Neural progenitor cell (in vitro differentiated cells): Measurements from ENCODE around the gene CDSN. TPM values are rescaled to one million over a fixed set of nuclear protein-coding genes. Genes with fewer than 3 reads are reported as not detected.

Experiments used
- DNase-seq: peaks from one replicate; pipeline ENCODE4 v3.0.0-alpha.2; 2016; ENCODE audit warnings: low spot score
- H2AFZ ChIP-seq: fragments of 200-600 bp; sonication (generic); replicated peaks from 2 replicates; pipeline ENCODE4 v1.6.1; 2016; ENCODE audit warnings: antibody characterized with exemption
- H3F3A ChIP-seq: fragments of 200-600 bp; sonication (generic); 2 replicates; pipeline ENCODE4 v1.6.1; 2016; ENCODE audit warnings: antibody characterized with exemption, low read depth
- H3K27ac ChIP-seq: fragments of 200-600 bp; sonication (generic); 2 replicates; pipeline ENCODE4 v1.5.1; 2016; ENCODE audit warnings: mild to moderate bottlenecking
- H3K27me3 ChIP-seq: fragments of 200-600 bp; sonication (generic); 2 replicates; pipeline ENCODE4 v1.6.1; 2016; ENCODE audit warnings: mild to moderate bottlenecking, moderate library complexity
- H3K36me3 ChIP-seq: fragments of 200-600 bp; sonication (generic); 2 replicates; pipeline ENCODE4 v1.5.1; 2016
- H3K4me1 ChIP-seq: fragments of 200-600 bp; sonication (generic); 2 replicates; pipeline ENCODE4 v1.6.1; 2016; ENCODE audit warnings: mixed run types
- H3K4me2 ChIP-seq: fragments of 200-600 bp; sonication (generic); 2 replicates; pipeline ENCODE4 v1.6.1; 2016
- H3K4me3 ChIP-seq: fragments of 200-600 bp; sonication (generic); 2 replicates; pipeline ENCODE4 v1.5.1; 2016
- H3K79me2 ChIP-seq: fragments of 200-600 bp; sonication (generic); 2 replicates; pipeline ENCODE4 v1.6.1; 2016; ENCODE audit warnings: low read depth
- H3K9ac ChIP-seq: fragments of 200-600 bp; sonication (generic); 2 replicates; pipeline ENCODE4 v1.6.1; 2016
- H3K9me3 ChIP-seq: fragments of 200-600 bp; sonication (generic); 2 replicates; pipeline ENCODE4 v1.5.1; 2016; ENCODE audit warnings: low read depth
- H4K20me1 ChIP-seq: fragments of 200-600 bp; sonication (generic); 2 replicates; pipeline ENCODE4 v1.6.1; 2016; ENCODE audit warnings: low read depth
- H3K27ac Mint-ChIP-seq: 3 replicates; pipeline ENCODE4 v1.8.0; 2021; ENCODE audit warnings: mixed read lengths
- H3K27me3 Mint-ChIP-seq: 2 replicates; pipeline ENCODE4 v1.8.0; 2022; ENCODE audit warnings: low read depth, mild to moderate bottlenecking, inconsistent platforms, moderate library complexity, mixed read lengths; ENCODE audit not compliant: insufficient read depth
- H3K36me3 Mint-ChIP-seq: 3 replicates; pipeline ENCODE4 v1.8.0; 2021; ENCODE audit warnings: mixed read lengths
- H3K4me1 Mint-ChIP-seq: 3 replicates; pipeline ENCODE4 v1.8.0; 2021; ENCODE audit warnings: mixed read lengths
- H3K4me3 Mint-ChIP-seq: 3 replicates; pipeline ENCODE4 v1.8.0; 2021; ENCODE audit warnings: mild to moderate bottlenecking, moderate library complexity, mixed read lengths
- H3K9me3 Mint-ChIP-seq: 3 replicates; pipeline ENCODE4 v1.8.0; 2020; ENCODE audit warnings: mixed read lengths
- CTCF ChIP-seq: fragments of 200-600 bp; sonication (generic); IDR thresholded peaks from 2 replicates; pipeline ENCODE4 v1.5.1; 2017; ENCODE audit warnings: antibody characterized with exemption, mild to moderate bottlenecking
- EZH2 ChIP-seq: fragments of 200-600 bp; sonication (generic); IDR thresholded peaks from 2 replicates; pipeline ENCODE4 v1.6.1; 2017; ENCODE audit warnings: antibody characterized with exemption, mild to moderate bottlenecking, moderate library complexity
- EZH2phosphoT487 ChIP-seq: fragments of 200-600 bp; sonication (generic); IDR thresholded peaks from 2 replicates; pipeline ENCODE4 v1.6.1; 2017; ENCODE audit warnings: antibody characterized with exemption
- total RNA-seq: library from RNA; depleted of rRNA; stranded (reverse); fragments of >200 nt; gene quantifications from 2 replicates; pipeline ENCODE4 v1.2.3, GENCODE V29; 2015; ENCODE audit warnings: low replicate concordance

CDSN gene
- total RNA-seq, 1 donor from 2014 or later: not detected

- no peaks in the 10 kb centered on the region for H3K27me3 ChIP-seq
- H2AFZ ChIP-seq: no peak overlapping the region
- no peaks in the 10 kb centered on the region for H3K9me3 ChIP-seq
- DNase-seq: no peak
- Mint-ChIP-seq H3K4me1 (peaks cover 8% of the 10 kb centered on the region), H3K27me3 (peaks cover 7% of the 10 kb centered on the region), H3K4me3 (no peak overlapping the region), H3K27ac (no peak overlapping the region), H3K36me3 (no peaks in the 10 kb centered on the region), H3K9me3 (no peaks in the 10 kb centered on the region)
- no peak overlapping the region for H3K4me2 ChIP-seq
- no peaks in the 10 kb centered on the region for H3K79me2 ChIP-seq
- no peak for TF ChIP-seq CTCF
- H4K20me1 ChIP-seq: no peaks in the 10 kb centered on the region
- H3K4me1 ChIP-seq: no peaks in the 10 kb centered on the region
- H3K36me3 ChIP-seq: no peaks in the 10 kb centered on the region
- H3K4me3 ChIP-seq: no peak overlapping the region
- no peak overlapping the region for H3K27ac ChIP-seq
- H3F3A ChIP-seq: no peaks in the 10 kb centered on the region
- H3K9ac ChIP-seq: no peak overlapping the region
Measured at GRCh38 chr6:31132806-31133205, 12.6 kb upstream of the CDSN start.

- H2AFZ ChIP-seq: no peak overlapping the region
- TF ChIP-seq EZH2phosphoT487 (no peak), EZH2 (no peak), CTCF (no peak)
- H3K27ac ChIP-seq: no peak overlapping the region
- H3K9me3 ChIP-seq: no peaks in the 10 kb centered on the region
- Mint-ChIP-seq H3K27ac (no peak overlapping the region), H3K9me3 (no peaks in the 10 kb centered on the region), H3K4me1 (peaks cover 8% of the 10 kb centered on the region), H3K27me3 (peaks cover 4% of the 10 kb centered on the region), H3K4me3 (no peak overlapping the region), H3K36me3 (no peaks in the 10 kb centered on the region)
- H3K79me2 ChIP-seq: no peaks in the 10 kb centered on the region
- no peak overlapping the region for H3K4me3 ChIP-seq
- H3K4me2 ChIP-seq: no peak overlapping the region
- H4K20me1 ChIP-seq: no peaks in the 10 kb centered on the region
- no peak for DNase-seq
- no peaks in the 10 kb centered on the region for H3K27me3 ChIP-seq
- H3F3A ChIP-seq: no peaks in the 10 kb centered on the region
- H3K9ac ChIP-seq: no peak overlapping the region
- no peaks in the 10 kb centered on the region for H3K36me3 ChIP-seq
- peaks cover 4% of the 10 kb centered on the region for H3K4me1 ChIP-seq
Measured at GRCh38 chr6:31131595-31131994, 11.3 kb upstream of the CDSN start.

- Mint-ChIP-seq H3K4me1 (peaks cover 8% of the 10 kb centered on the region), H3K27me3 (peaks cover 4% of the 10 kb centered on the region), H3K9me3 (no peaks in the 10 kb centered on the region), H3K27ac (no peak overlapping the region), H3K36me3 (no peaks in the 10 kb centered on the region), H3K4me3 (no peak overlapping the region)
- H3K27me3 ChIP-seq: no peaks in the 10 kb centered on the region
- TF ChIP-seq EZH2phosphoT487 (no peak), EZH2 (no peak), CTCF (no peak)
- no peak overlapping the region for H3K4me3 ChIP-seq
- no peaks in the 10 kb centered on the region for H3K79me2 ChIP-seq
- H3K36me3 ChIP-seq: no peaks in the 10 kb centered on the region
- no peak overlapping the region for H3K9ac ChIP-seq
- DNase-seq: no peak
- H2AFZ ChIP-seq: no peak overlapping the region
- no peaks in the 10 kb centered on the region for H4K20me1 ChIP-seq
- H3K4me1 ChIP-seq: peaks cover 6% of the 10 kb centered on the region
- H3F3A ChIP-seq: no peaks in the 10 kb centered on the region
- H3K27ac ChIP-seq: no peak overlapping the region
- no peaks in the 10 kb centered on the region for H3K9me3 ChIP-seq
- H3K4me2 ChIP-seq: no peak overlapping the region
Measured at GRCh38 chr6:31130751-31131150, 10.5 kb upstream of the CDSN start.

- H4K20me1 ChIP-seq: no peaks in the 10 kb centered on the region
- peaks cover 16% of the 10 kb centered on the region for H3K4me1 Mint-ChIP-seq
- H2AFZ ChIP-seq: no peak overlapping the region
- H3K9me3 Mint-ChIP-seq: no peaks in the 10 kb centered on the region
- H3K27ac Mint-ChIP-seq: no peak overlapping the region
- H3K27ac ChIP-seq: no peak overlapping the region
- no peak overlapping the region for H3K4me3 ChIP-seq
- no peak for DNase-seq
- H3K36me3 ChIP-seq: no peaks in the 10 kb centered on the region
- H3K79me2 ChIP-seq: no peaks in the 10 kb centered on the region
- no peaks in the 10 kb centered on the region for H3K36me3 Mint-ChIP-seq
- peaks cover 6% of the 10 kb centered on the region for H3K27me3 Mint-ChIP-seq
- no peaks in the 10 kb centered on the region for H3K9me3 ChIP-seq
- TF ChIP-seq EZH2: no peak
- TF ChIP-seq EZH2phosphoT487: no peak
- TF ChIP-seq CTCF: no peak
- no peak overlapping the region for H3K9ac ChIP-seq
- H3F3A ChIP-seq: no peaks in the 10 kb centered on the region
- H3K4me1 ChIP-seq: peaks cover 13% of the 10 kb centered on the region
- H3K27me3 ChIP-seq: no peaks in the 10 kb centered on the region
- no peak overlapping the region for H3K4me3 Mint-ChIP-seq
- no peak overlapping the region for H3K4me2 ChIP-seq
Measured at GRCh38 chr6:31129130-31129529, 8.9 kb upstream of the CDSN start.
